BJ (cell line): ENCODE measurements around the gene DOCK1. TPM values are rescaled to one million over a fixed set of nuclear protein-coding genes. Genes with fewer than 3 reads are reported as not detected.

Experiments used
- CTCF ChIA-PET: fragments of 350-600 bp; formaldehyde crosslinking; extraction: SDS; loops from one replicate; lab custom pipeline; 2021; ENCODE audit warnings: antibody characterized with exemption, inconsistent platforms; lab: Yijun Ruan, JAX
- POLR2A ChIA-PET: fragments of 300-600 bp; sonication (Branson Sonifier 250); formaldehyde crosslinking; extraction: SDS; loops from one replicate; lab custom pipeline; 2021; ENCODE audit warnings: antibody characterized with exemption; lab: Charles Lee
- DNase-seq: peaks from one replicate; pipeline ENCODE4 v3.0.0-alpha.2; 2011; ENCODE audit warnings: low read depth
- H3K27me3 ChIP-seq: 2 replicates; pipeline ENCODE4 v1.6.0; 2011; ENCODE audit warnings: low read length; ENCODE audit not compliant: control insufficient read depth, insufficient read depth
- H3K36me3 ChIP-seq: 2 replicates; pipeline ENCODE4 v1.5.1; 2011; ENCODE audit warnings: low read length; ENCODE audit not compliant: control insufficient read depth, insufficient read depth
- H3K4me3 ChIP-seq: 2 replicates; pipeline ENCODE4 v1.5.1; 2011; ENCODE audit warnings: low read depth, mild to moderate bottlenecking, control low read depth, low read length
- polyA plus RNA-seq: library from polyadenylated mRNA; depleted of rRNA; stranded (reverse); fragments of >200 nt; gene quantifications from 2 replicates; pipeline ENCODE4 v1.2.3, GENCODE V29; 2011
- TF ChIP-seq, protein P1 (sequence below): IDR thresholded peaks from 2 replicates; pipeline ENCODE4 v1.5.1; 2011; ENCODE audit warnings: low read depth, mild to moderate bottlenecking, control low read depth, inconsistent platforms, low read length, moderate library complexity; ENCODE audit not compliant: insufficient read depth

The DOCK1 gene
- polyA plus RNA-seq, 1 experiment, result 20.0 TPM

DNA sequence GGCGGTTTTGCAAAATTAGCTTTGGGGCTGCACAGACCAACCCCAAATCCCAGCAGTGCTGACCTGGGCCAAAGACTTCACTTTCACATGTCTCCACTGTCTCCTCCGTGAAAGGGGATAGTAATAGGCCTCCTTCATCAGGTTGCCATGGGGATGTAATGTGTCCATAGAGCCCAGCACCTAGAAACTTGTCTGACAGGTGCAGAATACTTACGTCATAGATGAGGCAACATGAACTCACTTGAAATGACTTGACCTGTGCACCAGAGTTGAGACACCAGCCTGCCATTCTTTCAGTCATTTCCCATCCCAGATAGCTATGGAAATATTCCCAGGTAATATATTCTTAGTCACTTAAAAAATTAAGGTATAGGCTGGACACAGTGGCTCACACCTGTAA is 196.9 kb downstream of the DOCK1 start:
- ChIA-PET POLR2A (no interaction called here), CTCF (no interaction called here)
- Histone ChIP-seq H3K4me3 (no peak overlapping the region), H3K27me3 (no peaks in the 10 kb centered on the region), H3K36me3 (peaks cover 12% of the 10 kb centered on the region)
- TF ChIP-seq, protein P1, sequence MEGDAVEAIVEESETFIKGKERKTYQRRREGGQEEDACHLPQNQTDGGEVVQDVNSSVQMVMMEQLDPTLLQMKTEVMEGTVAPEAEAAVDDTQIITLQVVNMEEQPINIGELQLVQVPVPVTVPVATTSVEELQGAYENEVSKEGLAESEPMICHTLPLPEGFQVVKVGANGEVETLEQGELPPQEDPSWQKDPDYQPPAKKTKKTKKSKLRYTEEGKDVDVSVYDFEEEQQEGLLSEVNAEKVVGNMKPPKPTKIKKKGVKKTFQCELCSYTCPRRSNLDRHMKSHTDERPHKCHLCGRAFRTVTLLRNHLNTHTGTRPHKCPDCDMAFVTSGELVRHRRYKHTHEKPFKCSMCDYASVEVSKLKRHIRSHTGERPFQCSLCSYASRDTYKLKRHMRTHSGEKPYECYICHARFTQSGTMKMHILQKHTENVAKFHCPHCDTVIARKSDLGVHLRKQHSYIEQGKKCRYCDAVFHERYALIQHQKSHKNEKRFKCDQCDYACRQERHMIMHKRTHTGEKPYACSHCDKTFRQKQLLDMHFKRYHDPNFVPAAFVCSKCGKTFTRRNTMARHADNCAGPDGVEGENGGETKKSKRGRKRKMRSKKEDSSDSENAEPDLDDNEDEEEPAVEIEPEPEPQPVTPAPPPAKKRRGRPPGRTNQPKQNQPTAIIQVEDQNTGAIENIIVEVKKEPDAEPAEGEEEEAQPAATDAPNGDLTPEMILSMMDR, result no peak
- no peak for DNase-seq

DNA sequence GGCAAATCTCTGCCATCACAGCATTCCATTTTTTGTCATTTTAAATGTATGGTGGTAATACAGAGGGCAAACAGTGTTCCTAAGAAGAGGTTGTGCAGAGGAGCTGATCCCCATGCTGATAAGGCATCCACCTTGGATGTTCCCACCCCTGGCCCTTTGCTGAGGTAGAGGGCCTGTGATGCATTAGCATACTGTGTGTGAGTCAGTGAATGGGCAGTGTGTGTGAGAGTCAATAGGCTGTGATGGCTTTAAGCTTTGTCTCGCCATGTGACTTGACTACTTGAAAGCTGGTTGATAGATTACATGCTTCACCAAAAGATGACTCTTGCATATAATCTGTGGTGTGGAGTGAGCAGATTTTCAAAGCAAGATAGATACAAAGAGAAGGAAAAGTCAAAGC is 209.9 kb downstream of the DOCK1 start:
- CTCF ChIA-PET, result interaction anchor here (0.6 kb wide), 1 partner anchor 98 kb away, joined by 3 read pairs; no protein-coding TSS in a partner anchor
- POLR2A ChIA-PET, result no interaction called here
- DNase-seq, result no peak
- Histone ChIP-seq H3K4me3 (no peak overlapping the region), H3K36me3 (peaks cover 6% of the 10 kb centered on the region), H3K27me3 (no peaks in the 10 kb centered on the region)
- TF ChIP-seq, protein P1, result no peak

DNA sequence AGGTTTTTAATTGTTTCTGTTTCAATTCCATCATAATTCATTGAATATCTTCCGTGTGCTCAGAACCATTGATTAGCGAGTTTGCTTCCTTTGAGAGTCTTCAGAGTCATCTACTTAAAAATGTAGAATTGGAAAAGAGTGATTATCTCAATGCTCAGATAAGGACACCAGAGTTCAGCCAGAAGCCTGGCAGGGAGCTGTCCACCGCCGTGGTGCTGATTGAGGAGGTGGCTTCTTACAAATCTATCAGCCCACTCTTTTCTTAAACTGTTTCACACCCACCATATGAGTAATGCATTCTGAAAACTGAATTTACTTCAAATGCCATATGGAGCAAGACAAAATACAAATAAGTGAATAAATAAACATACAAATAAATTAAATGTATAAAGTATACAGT is 211.9 kb downstream of the DOCK1 start:
- CTCF ChIA-PET, result interaction anchor here (1.3 kb wide), 1 partner anchor 198 kb away, joined by 3 read pairs; no protein-coding TSS in a partner anchor
- peaks cover 5% of the 10 kb centered on the region for H3K36me3 ChIP-seq
- POLR2A ChIA-PET, result no interaction called here
- no peaks in the 10 kb centered on the region for H3K27me3 ChIP-seq
- peak; percentile 3 for DNase-seq
- no peak overlapping the region for H3K4me3 ChIP-seq
- TF ChIP-seq, protein P1, result no peak

DNA sequence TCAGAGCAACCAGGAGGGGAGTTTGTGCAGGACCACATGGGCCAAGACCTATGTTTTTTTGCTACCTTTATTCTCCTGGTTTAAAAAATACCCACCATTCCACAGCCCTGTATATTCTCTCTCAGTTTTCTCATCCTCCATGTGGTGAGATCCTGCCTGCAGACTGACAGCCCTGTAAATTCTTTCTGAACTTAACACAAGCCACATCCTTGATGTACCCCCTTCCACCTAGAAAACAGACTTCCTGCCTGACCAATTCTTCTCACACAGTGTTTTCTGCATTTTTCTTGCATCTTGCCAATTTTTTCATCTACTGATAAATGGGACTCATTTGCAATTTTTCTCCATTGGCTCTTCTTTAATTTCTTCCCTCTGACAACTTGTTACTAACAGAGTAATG is 212.8 kb downstream of the DOCK1 start:
- ChIA-PET CTCF (no interaction called here), POLR2A (no interaction called here)
- TF ChIP-seq, protein P1, result no peak
- Histone ChIP-seq H3K36me3 (peaks cover 5% of the 10 kb centered on the region), H3K4me3 (no peak overlapping the region), H3K27me3 (no peaks in the 10 kb centered on the region)
- no peak for DNase-seq

DNA sequence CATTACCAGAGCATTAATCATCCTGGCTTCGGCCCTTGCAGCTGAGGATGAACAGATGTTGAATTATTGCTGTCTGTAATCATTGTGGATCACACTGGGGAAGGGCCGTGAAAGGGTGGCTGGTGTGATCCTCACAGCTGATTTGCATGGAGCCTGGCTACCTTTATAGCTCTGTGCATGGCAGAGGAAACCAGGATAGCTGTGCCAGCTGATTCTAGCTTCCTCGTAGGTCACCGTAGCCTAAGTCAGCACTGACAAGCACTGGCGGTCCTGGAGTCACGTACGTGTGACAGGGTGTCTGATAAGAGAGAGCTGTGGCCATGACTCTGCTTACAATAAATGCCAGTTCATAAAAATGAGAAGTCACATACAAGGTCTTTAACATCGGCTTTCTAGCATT is 214.7 kb downstream of the DOCK1 start:
- Histone ChIP-seq H3K27me3 (no peaks in the 10 kb centered on the region), H3K36me3 (peaks cover 3% of the 10 kb centered on the region; the same call in 1 of the 2 replicates), H3K4me3 (no peak overlapping the region)
- no peak for DNase-seq
- CTCF ChIA-PET, result no interaction called here
- POLR2A ChIA-PET, result no interaction called here
- TF ChIP-seq, protein P1, result no peak
